CD4-positive, alpha-beta T cell treated with Interleukin-17A for 1 hour (primary cell): Measurements from ENCODE around the gene TAOK2.

ENCODE experiments used
- DNase-seq: peaks from one replicate; pipeline ENCODE4 v3.0.0-alpha.2; 2020

Gene TAOK2

GRCh38 chr16:29988346-29989075 is 14.8 kb downstream of the TAOK2 start:
- no peak for DNase-seq

GRCh38 chr16:29989111-29989858 is 15.6 kb downstream of the TAOK2 start:
- DNase-seq, result no peak

- no peak for DNase-seq
These were observed 16.4 kb downstream of the TAOK2 start for GRCh38 chr16:29990034-29990433.

DNA sequence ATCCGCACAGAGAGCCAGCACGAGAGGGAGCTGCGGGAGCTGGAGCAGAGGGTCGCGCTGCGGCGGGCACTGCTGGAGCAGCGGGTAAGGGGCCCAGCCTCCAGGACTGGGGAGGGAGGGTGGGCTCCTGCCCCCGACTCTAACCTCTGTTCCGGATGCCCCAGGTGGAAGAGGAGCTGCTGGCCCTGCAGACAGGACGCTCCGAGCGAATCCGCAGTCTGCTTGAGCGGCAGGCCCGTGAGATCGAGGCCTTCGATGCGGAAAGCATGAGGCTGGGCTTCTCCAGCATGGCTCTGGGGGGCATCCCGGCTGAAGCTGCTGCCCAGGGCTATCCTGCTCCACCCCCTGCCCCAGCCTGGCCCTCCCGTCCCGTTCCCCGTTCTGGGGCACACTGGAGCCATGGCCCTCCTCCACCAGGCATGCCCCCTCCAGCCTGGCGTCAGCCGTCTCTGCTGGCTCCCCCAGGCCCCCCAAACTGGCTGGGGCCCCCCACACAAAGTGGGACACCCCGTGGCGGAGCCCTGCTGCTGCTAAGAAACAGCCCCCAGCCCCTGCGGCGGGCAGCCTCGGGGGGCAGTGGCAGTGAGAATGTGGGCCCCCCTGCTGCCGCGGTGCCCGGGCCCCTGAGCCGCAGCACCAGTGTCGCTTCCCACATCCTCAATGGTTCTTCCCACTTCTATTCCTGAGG is 17.4 kb downstream of the TAOK2 start:
- no peak for DNase-seq

DNA sequence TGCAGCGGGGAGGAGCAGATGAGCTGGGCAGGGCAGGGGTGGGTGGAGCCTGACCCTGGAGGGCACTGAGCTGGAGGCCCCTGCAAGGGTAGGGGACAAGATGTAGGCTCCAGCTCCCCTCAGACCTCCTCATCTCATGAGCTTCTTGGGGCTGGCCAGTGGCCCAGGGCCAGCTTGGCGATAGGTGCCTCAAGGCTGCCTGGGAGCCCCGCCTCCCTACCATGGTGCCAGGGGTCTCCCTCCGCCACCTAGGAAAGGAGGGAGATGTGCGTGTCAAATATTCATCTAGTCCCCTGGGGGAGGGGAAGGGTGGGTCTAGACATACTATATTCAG is 17.9 kb downstream of the TAOK2 start:
- no peak for DNase-seq

DNA sequence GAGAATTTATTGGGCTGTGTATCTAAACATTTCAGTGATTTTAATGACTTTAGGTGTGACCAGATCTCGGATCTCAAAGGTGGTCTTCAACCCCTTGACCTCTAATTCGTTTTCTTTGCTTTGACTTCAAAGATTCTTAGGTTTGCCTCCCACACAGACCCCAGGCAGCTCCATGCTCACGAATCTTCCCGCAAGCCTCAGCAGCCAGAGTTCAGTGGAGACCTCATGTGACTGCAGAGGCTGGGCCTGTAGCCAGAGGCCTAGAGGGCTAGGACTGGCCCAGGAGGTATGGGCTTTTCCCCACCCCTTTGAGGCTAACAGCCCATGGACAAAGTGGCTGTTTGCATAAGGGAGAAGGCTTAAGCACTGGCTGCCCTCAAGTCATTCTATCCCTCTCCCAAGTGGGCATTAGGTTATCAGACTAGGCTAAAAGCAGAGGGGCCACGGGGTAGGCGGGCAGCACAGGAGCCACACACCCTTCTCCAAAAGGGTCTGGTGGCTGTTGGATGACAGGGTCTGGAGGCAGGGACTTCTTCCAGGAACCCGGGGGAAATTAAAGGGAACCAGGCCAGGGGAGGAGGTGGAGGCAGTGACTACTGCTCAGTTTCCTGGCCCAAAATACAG is 18.8 kb downstream of the TAOK2 start:
- DNase-seq, result no peak

GRCh38 chr16:29993191-29993902 is 19.7 kb downstream of the TAOK2 start:
- DNase-seq, result no peak

DNA sequence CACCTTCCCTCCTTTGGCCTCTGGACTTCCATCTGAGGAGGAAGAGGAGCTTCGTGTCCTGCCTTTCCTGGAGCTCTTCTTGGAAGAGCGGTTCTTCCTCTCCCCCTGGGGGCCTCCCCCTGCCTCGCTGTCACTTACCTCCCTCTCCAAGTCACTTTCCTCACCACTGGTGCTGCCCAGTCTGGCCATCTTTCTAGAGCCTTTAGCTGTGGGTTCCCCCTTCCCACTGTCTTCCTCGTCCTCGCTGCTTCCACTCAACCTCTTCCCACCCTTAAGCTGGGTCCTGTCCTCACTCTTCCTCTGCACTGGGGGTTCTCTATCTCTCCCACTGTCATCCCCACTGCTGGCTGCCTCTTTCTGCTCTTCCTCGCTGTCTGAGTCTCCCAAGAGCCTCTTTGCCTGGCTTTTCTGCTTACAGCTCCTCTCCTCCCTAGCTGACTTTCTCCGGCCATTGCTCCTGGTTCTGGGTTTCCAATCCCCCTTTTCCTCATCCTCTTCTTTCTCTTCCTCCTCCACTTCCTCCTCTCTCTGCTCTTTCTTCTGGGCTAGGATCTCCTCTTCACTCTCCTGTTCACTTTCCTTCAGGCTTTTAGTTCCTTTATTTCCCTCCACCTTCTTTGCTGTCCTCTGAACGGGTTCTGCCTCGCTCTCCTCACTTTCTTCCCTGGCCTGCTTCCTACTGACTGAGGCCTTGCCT is 20.4 kb downstream of the TAOK2 start:
- DNase-seq, result no peak

DNA sequence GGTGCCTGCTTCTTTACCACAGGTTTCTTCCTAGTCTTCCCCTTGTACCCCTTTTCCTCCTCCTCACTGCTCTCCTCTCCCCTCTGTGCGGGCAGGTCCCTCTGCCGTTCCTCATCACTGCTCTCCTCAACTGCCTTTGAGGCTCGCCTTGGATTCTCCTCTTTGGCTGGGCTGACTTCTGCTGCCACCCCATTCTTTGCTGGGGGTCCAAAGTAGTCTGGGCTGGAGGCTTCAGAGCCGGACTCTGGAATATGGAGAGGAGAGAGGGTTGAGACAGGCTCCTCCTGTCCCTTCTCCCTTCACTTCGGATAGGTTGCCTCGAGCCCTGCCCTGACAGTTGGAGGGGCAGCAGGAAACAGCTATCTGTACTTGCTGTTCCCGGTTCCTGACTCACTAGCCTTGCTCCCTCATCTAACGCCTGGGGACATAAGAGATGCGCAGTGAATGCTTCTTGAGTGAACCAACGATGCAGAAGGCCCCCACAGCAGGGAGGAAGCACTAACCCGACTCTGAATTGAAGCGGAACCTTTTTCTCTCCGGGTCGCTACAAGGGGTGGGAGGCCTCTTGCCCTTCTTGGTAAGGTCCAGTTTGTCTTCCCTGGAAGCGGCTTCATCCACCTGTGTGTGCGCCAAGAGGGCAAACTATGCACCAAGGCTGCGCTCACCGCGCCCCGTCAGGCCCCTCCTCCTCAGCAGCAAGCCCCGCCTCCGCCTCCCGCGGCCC is 21.1 kb downstream of the TAOK2 start:
- no peak for DNase-seq

DNA sequence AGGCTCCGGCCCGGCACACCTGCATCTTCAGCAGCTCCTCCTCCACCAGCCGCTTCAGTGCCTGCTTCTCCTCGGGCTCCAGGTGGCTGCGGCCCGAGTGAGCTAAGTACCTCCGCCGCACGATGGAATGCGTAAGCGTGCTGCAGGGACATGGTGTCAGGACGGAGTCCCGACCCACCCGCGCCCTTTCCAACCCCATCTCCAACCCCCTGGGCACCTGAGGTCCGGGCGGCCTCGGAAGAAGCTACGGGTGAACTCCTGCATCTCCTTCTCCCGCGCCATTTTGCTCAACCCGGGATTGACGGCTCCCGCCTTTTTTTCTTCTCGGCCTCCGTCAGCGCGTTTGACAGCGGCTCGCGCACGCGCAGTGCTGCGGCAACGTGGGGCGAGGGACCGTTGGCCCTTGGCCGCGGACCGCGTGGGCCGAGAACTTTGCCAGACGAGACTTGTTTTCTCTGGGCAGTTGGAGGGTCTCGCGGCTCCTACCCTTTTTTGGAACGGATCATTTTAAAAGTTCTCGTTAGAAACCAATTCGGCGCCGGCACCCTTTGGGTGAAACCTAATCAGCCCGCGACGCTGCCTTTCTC is 21.7 kb downstream of the TAOK2 start, which contains the start of gene HIRIP3:
Gene HIRIP3 (minus strand): TSS at position 294 of the 587 bp plus-strand sequence. CDS start 12 bp downstream, at position 282.
- DNase-seq, result peak; percentile 89

DNA sequence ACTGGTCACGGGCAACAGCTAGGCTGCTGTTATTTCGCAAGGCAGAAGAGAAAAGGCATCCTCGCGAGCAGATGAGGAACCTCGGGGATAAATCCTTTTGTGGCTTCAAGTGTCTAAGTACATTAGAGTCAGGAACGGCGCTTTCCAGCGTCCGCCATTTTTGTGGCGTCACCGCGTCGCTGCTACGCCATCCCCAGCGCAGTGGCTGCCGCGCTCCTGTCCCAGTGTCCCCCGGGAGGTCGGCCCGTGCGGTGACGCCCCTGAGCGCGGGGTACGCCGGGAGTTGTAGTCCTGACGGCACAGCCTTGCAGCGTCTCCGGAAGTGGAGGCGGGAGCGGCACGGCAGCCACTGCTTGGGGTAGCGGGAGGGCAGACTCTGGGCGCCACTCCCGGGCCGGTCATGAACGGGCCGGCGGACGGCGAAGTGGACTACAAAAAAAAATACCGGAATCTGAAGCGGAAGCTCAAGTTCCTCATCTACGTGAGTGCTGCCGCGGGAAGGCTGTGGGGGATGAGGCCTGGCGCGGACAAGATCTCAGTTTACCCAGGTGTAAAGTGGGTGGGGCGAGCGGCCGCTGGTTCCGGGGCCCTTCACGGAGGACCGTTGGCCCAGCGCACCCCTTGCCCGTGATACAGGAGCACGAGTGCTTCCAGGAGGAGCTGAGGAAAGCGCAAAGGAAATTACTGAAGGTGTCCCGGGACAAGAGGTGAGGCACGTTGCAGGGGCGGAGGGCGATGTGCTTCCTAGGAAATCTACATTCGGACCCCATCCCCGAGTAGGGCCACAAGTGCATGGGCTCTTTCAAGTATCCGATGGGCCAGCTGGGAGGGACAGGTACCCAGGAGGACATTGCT is 22.5 kb downstream of the TAOK2 start, which contains the start of gene INO80E:
Gene INO80E (plus strand): TSS at position 331 of the 855 bp plus-strand sequence. CDS start 70 bp downstream, at position 401.
- peak; percentile 98 for DNase-seq

GRCh38 chr16:29996766-29997250 is 23.1 kb downstream of the TAOK2 start:
- no peak for DNase-seq

DNA sequence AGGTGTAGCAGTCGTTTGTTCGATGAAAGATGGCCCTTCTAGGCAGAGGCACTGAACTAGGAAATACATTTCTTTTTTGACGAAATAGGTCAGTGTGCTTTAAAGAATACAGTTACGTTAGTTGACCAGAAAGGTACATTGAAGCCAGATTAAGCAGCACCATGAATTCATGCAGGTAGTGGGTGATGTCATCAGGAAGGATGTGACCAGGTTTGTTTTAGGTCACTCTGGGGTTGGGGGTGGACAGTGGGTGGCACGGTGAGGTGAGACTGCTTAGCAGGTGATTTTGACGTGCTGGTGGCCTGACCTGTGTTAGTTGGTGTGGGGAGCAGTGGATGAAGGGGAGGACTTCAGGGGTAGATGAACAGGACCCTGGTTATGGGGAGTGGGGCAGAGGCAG is 25.9 kb downstream of the TAOK2 start:
- no peak for DNase-seq

DNA sequence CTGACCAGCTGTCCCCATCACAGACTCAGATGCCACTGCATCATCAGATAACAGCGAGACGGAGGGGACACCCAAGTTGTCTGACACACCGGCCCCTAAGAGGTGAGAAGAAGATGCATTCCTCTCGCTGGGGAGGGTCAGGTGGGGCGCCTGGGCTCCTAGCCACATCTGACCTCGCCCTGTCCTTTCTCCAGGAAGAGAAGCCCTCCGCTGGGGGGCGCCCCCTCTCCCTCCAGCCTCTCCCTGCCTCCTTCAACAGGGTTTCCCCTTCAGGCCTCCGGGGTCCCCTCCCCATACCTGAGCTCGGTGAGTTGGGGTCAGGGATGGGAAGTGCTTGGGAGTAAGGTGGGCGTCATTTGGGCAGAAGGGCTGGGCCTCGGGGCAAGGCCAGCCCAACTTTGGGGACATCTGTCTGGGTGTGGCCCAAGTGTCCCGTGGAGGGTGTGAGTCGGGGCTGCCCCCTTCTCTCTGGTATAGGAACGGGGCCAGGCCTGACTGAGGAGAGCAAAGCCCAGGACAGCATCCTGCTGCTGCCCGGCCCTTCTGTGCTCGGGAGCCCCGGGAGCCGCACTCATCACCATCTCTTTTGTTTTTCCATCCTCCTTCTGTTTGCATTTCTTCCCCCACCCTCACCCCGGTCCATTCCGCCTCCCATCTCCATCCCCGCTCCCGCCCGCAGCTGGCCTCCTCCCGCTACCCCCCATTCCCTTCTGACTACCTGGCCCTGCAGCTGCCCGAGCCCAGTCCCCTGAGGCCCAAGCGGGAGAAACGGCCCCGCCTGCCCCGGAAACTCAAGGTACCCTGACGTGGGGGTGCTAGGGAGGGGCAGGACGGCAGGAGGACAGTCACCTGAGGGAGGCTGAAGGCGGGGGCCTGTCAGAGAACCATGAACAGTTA is 27.3 kb downstream of the TAOK2 start:
- no peak for DNase-seq

DNA sequence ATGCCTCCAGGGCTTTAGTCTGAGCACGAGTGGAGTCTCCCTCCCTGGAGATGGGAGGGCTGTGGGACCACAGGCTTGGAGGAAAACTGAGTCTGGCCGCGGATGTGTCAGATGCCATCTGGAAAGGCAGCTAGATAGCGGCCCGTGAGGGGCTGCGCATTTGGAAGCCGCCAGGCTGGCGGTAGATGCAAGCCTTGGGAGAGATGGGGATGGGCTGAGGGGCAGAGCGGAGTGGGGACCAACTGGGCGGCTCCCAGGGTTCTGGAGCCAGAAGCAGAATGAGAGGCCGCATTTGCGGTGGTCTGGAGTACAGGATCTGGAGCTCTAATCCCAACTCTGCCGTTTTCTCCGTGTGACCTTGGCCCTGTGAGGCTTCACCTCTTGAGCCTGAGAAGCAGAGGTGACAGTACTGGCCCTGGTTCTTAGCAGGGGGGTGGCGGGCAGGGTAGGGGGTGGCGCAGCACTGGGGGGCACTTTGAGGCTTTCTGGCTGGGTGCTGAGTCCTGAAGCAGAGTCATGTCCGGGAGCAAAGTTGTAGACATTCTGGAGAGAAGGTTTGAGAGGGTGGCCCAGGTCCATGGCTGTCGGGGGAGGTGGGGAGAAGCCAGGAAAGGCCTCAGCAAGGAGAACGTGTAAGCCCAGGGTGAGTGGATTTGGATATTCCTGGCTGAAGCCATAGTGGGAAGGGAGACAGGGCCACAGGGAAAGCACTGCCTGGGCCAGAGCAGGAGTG is 29.1 kb downstream of the TAOK2 start:
- no peak for DNase-seq

- DNase-seq, result no peak
These were observed 30.2 kb downstream of the TAOK2 start for GRCh38 chr16:30003670-30004423.

GRCh38 chr16:30004424-30004776 is 30.7 kb downstream of the TAOK2 start:
- no peak for DNase-seq
